Retinal pigment epithelial cell (primary cell): ENCODE results near the gene LSM3.

ENCODE experiments used
- DNase-seq: peaks from one replicate; pipeline ENCODE4 v3.0.0-alpha.2; 2010; ENCODE audit warnings: low read depth
- H3K4me3 ChIP-seq: 2 replicates; pipeline ENCODE4 v1.5.1; 2011; ENCODE audit warnings: mild to moderate bottlenecking, low read length, control low read depth, moderate library complexity
- TF ChIP-seq, protein P1 (sequence below): conservative IDR thresholded peaks from 2 replicates; pipeline ENCODE4 v1.5.1; 2011; ENCODE audit warnings: low read depth, low read length, control low read depth, inconsistent platforms

LSM3 gene

DNA sequence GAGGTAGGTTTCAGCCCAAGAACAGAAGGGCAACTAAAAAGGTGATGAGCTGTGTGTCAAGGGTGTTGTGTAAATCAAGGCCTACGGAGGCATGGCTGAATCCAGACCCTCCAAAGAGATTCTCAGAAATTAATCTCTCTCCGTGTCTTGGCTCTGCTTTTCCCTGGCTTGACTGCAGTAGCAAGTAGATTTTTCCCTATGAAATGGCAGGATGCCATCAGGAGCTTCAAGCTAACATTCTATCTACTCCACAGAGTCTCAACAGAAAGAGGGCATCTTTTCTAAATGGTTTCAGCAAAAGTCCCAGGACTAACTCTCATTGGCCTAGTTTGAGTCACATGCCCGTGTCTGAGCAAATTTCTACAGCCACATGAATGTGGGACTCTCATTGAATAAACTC, 58.3 kb downstream of the LSM3 start:
- TF ChIP-seq, protein P1, sequence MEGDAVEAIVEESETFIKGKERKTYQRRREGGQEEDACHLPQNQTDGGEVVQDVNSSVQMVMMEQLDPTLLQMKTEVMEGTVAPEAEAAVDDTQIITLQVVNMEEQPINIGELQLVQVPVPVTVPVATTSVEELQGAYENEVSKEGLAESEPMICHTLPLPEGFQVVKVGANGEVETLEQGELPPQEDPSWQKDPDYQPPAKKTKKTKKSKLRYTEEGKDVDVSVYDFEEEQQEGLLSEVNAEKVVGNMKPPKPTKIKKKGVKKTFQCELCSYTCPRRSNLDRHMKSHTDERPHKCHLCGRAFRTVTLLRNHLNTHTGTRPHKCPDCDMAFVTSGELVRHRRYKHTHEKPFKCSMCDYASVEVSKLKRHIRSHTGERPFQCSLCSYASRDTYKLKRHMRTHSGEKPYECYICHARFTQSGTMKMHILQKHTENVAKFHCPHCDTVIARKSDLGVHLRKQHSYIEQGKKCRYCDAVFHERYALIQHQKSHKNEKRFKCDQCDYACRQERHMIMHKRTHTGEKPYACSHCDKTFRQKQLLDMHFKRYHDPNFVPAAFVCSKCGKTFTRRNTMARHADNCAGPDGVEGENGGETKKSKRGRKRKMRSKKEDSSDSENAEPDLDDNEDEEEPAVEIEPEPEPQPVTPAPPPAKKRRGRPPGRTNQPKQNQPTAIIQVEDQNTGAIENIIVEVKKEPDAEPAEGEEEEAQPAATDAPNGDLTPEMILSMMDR = no peak
- H3K4me3 ChIP-seq = no peak overlapping the region

DNA sequence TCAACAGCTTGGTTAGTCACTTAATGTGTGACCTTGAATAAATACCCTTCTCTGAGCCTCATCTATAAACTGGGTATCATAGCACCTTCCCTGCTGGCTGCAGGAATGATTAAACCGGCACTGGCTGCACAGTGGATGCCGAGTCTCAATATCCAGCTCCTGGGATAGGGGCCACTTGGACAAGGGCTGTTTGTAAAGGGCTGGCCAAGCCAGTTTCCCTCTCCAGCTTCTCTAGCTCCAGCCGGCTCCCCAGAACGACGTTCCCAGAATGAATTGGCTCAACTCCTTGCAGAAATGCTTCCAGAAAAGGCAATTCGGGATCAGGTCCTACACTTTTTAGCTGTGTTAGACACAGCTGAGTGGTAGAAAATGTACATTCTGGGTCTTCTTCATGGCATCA, 58.8 kb downstream of the LSM3 start:
- H3K4me3 ChIP-seq = no peak overlapping the region
- TF ChIP-seq, protein P1 = no peak
- no peak for DNase-seq

More for the DNA sequence above, 58.3 kb downstream of the LSM3 start:
- no peak for DNase-seq

DNA sequence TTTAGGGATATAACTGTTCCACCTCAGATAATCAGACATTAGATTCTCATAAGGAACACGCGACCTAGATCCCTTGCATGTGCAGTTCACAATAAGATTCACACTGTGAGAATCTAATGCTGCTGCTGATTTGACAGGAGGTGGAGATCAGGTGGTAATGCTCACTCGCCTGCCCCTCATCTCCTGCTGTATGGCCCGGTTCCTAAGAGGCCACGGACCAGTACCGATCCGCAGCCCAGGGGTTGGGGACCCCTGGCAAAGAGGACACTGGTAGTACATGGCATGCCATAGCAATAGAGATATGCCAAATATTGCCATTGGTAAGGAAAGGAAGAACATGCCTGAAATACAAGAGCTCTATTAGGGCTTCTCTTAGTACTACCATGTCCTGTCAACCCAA, 59.7 kb downstream of the LSM3 start:
- TF ChIP-seq, protein P1 = no peak
- no peak for DNase-seq
- H3K4me3 ChIP-seq = no peak overlapping the region

DNA sequence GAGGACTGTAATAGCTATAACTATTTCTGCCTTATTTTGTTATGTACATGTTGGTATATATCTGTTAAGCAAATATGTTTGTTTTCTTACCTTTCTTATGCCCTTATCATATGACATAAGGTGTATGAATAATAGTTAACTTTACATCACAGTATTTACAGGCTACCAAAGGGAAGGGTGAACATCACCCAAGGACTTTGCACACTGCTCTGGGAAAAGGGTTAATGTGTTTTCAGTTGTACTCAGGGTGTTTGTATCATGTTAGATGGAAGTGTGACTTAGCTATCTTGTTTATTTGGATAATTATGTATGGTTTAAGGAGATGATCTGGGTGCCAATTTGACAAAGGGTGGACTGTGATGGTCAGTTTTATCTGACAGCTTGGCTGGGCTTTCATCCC, 60.3 kb downstream of the LSM3 start:
- TF ChIP-seq, protein P1 = no peak
- DNase-seq = no peak
- H3K4me3 ChIP-seq = no peak overlapping the region

DNA sequence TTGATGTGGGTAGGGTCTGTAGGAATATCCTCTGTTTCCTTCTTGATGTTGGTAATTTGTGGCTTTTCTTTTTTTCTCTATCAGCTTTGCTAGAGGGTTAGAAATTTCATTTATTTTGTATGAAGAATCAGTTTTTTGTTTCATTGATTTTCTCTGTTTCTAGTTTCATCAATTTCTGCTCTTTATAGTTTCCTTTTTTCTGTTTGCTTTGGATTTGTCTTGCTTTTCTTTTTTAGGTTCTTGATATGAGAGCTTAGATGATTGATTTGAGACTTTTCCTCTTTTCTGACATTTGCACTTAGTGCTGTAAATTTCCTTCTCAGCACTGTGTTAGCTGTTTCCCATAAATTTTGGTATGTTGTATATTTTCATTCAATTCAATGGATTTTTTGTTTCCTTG, 61.3 kb downstream of the LSM3 start:
- TF ChIP-seq, protein P1 = no peak
- DNase-seq = no peak

DNA sequence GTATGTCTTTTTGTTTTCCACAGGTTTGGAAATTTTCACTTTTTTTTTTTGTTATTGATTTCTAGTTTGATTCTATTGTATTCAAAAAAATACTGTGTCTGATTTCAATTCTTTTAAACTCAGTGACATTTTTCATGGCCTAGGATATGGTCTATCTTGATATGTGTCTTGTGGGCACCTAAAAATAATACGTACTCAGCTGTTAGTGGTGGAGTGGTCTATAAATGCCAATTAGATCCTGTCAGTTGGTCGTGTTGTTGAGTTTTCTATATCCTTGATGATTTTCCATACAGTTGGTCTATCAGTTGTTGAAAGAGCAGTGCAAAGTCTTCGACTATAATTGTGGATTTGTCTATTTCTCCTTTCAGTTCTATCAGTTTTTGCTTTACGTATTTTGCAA, 61.7 kb downstream of the LSM3 start:
- TF ChIP-seq, protein P1 = no peak
- DNase-seq = no peak
- no peak overlapping the region for H3K4me3 ChIP-seq

More for the DNA sequence above, 61.3 kb downstream of the LSM3 start:
- H3K4me3 ChIP-seq = no peak overlapping the region

DNA sequence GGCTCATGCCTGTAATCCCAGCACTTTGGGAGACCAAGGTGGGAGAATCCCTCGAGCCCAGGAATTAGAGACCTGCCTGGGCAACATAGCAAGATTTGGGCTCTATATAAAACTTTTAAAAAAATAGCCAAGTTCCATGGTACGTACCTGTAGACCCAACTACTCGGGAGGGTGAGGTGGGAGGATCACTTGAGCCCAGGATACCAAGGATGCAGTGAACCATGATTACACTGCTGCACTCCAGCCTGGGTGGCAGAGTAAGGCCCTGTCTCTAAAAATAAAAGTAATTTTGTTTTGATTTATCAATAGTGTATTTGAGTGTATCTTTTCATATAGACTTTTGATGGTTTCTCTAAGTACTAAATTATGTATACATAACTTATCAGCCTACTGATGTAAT, 63.1 kb downstream of the LSM3 start:
- no peak for DNase-seq
- H3K4me3 ChIP-seq = no peak overlapping the region
- TF ChIP-seq, protein P1 = no peak
